HepG2 (cell line): ENCODE data around the gene HECTD1. TPM values are rescaled to one million over a fixed set of nuclear protein-coding genes. Genes with fewer than 3 reads are reported as not detected.

Experiments
- ATAC-seq: fragments of 200-7000 bp; cut with Tn5 transposase; 3 replicates; pipeline ENCODE4 v1.9.1; 2020; ENCODE audit warnings: mild to moderate bottlenecking, moderate library complexity
- BruUV-seq: library from RNA; stranded (reverse); fragments of 400-500 nt; replicated peaks from 2 replicates; lab custom pipeline; 2021; lab: Mats Ljungman, UMichigan
- CTCF ChIA-PET: fragments of 300-600 bp; formaldehyde crosslinking; extraction: SDS; loops from one replicate; lab custom pipeline; 2021; ENCODE audit warnings: low total read pairs, inconsistent platforms, low intra/inter-chr PET ratio; lab: Yijun Ruan, JAX
- POLR2A ChIA-PET: fragments of 350-600 bp; sonication (Branson Sonifier 250); formaldehyde crosslinking; loops from one replicate; lab custom pipeline; 2020; ENCODE audit warnings: antibody characterized with exemption, inconsistent platforms; lab: Yijun Ruan, JAX
- DNase-seq: peaks from one replicate; pipeline ENCODE4 v3.0.0-alpha.2; 2015; ENCODE audit warnings: low spot score
- FAIRE-seq: peaks from 3 replicates; lab custom pipeline; 2011; peaks lifted over from hg19 to GRCh38; lab: Jason Lieb, UNC
- H2AFZ ChIP-seq: one replicate; pipeline ENCODE4 v1.6.1; 2011; ENCODE audit warnings: low read length, inconsistent platforms
- H3K27ac ChIP-seq: fragments of 300-600 bp; 3 replicates; pipeline ENCODE4 v1.8.0; 2011; ENCODE audit warnings: mixed run types, mild to moderate bottlenecking, mixed read lengths, low read length, inconsistent platforms; ENCODE audit not compliant: insufficient read depth; ENCODE audit errors: extremely low read length
- H3K27me3 ChIP-seq, 2 experiments: fragments of 200-600 bp in 1 of 2; 2 replicates in 1 of 2; 3 replicates in 1 of 2; pipeline versions ENCODE4 v1.6.0 to v1.8.0; 2011; ENCODE audit warnings: low read length in 2 of 2, mild to moderate bottlenecking in 2 of 2, moderate library complexity in 2 of 2, inconsistent platforms in 1 of 2; ENCODE audit not compliant: insufficient read depth in 2 of 2, control insufficient read depth in 1 of 2
- H3K36me3 ChIP-seq, 2 experiments: fragments of 200-600 bp in 1 of 2; replicated peaks in 1 of 2; 2 replicates in 1 of 2; 3 replicates in 1 of 2; pipeline versions ENCODE4 v1.5.1 to v1.8.0; 2011; ENCODE audit warnings: low read length in 2 of 2, inconsistent platforms in 1 of 2; ENCODE audit not compliant: insufficient read depth in 2 of 2, control insufficient read depth in 1 of 2
- H3K4me1 ChIP-seq: 2 replicates; pipeline ENCODE4 v1.5.1; 2012; ENCODE audit warnings: low read length, inconsistent platforms; ENCODE audit not compliant: insufficient read depth
- H3K4me2 ChIP-seq: 2 replicates; pipeline ENCODE4 v1.6.0; 2011; ENCODE audit warnings: low read depth, low read length, inconsistent platforms
- H3K4me3 ChIP-seq, 3 experiments: fragments of 200-600 bp in 1 of 3; sonication (generic), shearing (Covaris generic) in 1 of 3; replicated peaks in 1 of 3; 2 replicates each; pipeline ENCODE4 v1.5.1; 2011 to 2016; ENCODE audit warnings: low read length in 3 of 3, inconsistent platforms in 2 of 3, low read depth in 2 of 3, mild to moderate bottlenecking in 2 of 3, control low read depth in 1 of 3, mixed read lengths in 1 of 3; ENCODE audit not compliant: insufficient read depth in 1 of 3
- H3K79me2 ChIP-seq: one replicate; pipeline ENCODE4 v1.6.1; 2011; ENCODE audit warnings: low read length, inconsistent platforms; ENCODE audit not compliant: insufficient read depth
- H3K9ac ChIP-seq: 2 replicates; pipeline ENCODE4 v1.6.0; 2011; ENCODE audit warnings: mild to moderate bottlenecking, low read depth, low read length, inconsistent platforms; ENCODE audit not compliant: insufficient read depth
- H3K9me3 ChIP-seq: 2 replicates; pipeline ENCODE4 v1.5.1; 2012; ENCODE audit warnings: mild to moderate bottlenecking, low read length
- H4K20me1 ChIP-seq: 2 replicates; pipeline ENCODE4 v1.6.0; 2011; ENCODE audit warnings: inconsistent platforms, mild to moderate bottlenecking, low read length, moderate library complexity; ENCODE audit not compliant: insufficient read depth
- FOXJ3 ChIP-seq: sonication (generic); formaldehyde crosslinking; IDR thresholded peaks from 2 replicates; pipeline ENCODE4 v1.4.0; 2020; ENCODE audit warnings: missing genetic modification reagents, mild to moderate bottlenecking, borderline replicate concordance
- HDAC1 ChIP-seq: sonication (generic); formaldehyde crosslinking; IDR thresholded peaks from 2 replicates; pipeline ENCODE4 v1.5.1; 2020; ENCODE audit warnings: mild to moderate bottlenecking, missing genetic modification reagents
- PTBP1 ChIP-seq: fragments of 200-400 bp; formaldehyde crosslinking; IDR thresholded peaks from 2 replicates; pipeline ENCODE4 v1.6.1; 2018; ENCODE audit warnings: low read length, low read depth; ENCODE audit not compliant: poor library complexity, severe bottlenecking
- RBM22 ChIP-seq: fragments of 200-400 bp; formaldehyde crosslinking; optimal IDR thresholded peaks from 2 replicates; pipeline ENCODE3; 2017; ENCODE audit warnings: mild to moderate bottlenecking, low read length, moderate library complexity
- RXRB ChIP-seq: IDR thresholded peaks from 2 replicates; pipeline ENCODE4 v1.6.1; 2016; ENCODE audit warnings: borderline replicate concordance, missing genetic modification reagents, missing compliant biosample characterization
- ZNF136 ChIP-seq: sonication (generic); formaldehyde crosslinking; IDR thresholded peaks from 2 replicates; pipeline ENCODE4 v1.8.1; 2022; ENCODE audit warnings: low read depth, mild to moderate bottlenecking, moderate library complexity, missing genetic modification reagents
- ZNF260 ChIP-seq: sonication (generic); formaldehyde crosslinking; IDR thresholded peaks from 2 replicates; pipeline ENCODE4 v1.4.0; 2020; ENCODE audit warnings: missing genetic modification reagents, low read depth, mild to moderate bottlenecking, borderline replicate concordance
- ZNF749 ChIP-seq: sonication (generic); formaldehyde crosslinking; IDR thresholded peaks from 2 replicates; pipeline ENCODE4 v1.8.0; 2022; ENCODE audit warnings: mild to moderate bottlenecking, missing genetic modification reagents, moderate library complexity, borderline replicate concordance
- in situ Hi-C: cut with HindIII; loops from 2 replicates; pipeline ENCODE4 v1.10.0; 2017; ENCODE audit warnings: low pct_unique_long_range_greater_than_20kb; ENCODE audit not compliant: extremely low pct_ligation_motif_present
- intact Hi-C: fragments of 100-400 bp; cut with micrococcal nuclease; formaldehyde crosslinking; loops from one replicate; pipeline ENCODE4 v1.10.0; 2022; ENCODE audit not compliant: unreplicated experiment
- polyA plus RNA-seq, 8 experiments: library from polyadenylated mRNA; depleted of rRNA in 3 of 8; stranded (reverse) in 7 of 8; unstranded in 1 of 8; fragments of >200 nt; fragmentation: Illumina TruSeq in 4 of 8; extraction: Trizol in 4 of 8; gene quantifications; 2 replicates each; pipeline versions ENCODE4 v1.2.1 to v1.2.3, GENCODE V29; 2011 to 2016; ENCODE audit warnings: low read depth in 4 of 8, missing spikeins in 1 of 8, mixed read lengths in 1 of 8; ENCODE audit not compliant: insufficient read depth in 1 of 8
- total RNA-seq, 5 experiments: library from RNA; depleted of rRNA; stranded (reverse); fragments of >200 nt; fragmentation: Illumina TruSeq; extraction: Trizol; gene quantifications; 2 replicates each; pipeline ENCODE4 v1.2.3, GENCODE V29; 2016; ENCODE audit warnings: low read depth in 1 of 5
- TF ChIP-seq, protein P1 (sequence below), 2 experiments: sonication (generic) in 1 of 2; formaldehyde crosslinking in 1 of 2; IDR thresholded peaks; 2 replicates each; pipeline versions ENCODE4 v1.5.1 to v1.6.1; 2011 to 2020; ENCODE audit warnings: borderline replicate concordance in 1 of 2, low read depth in 1 of 2, low read length in 1 of 2, mild to moderate bottlenecking in 1 of 2, missing genetic modification reagents in 1 of 2, moderate library complexity in 1 of 2
- TF ChIP-seq, protein P2 (sequence below): sonication (generic); formaldehyde crosslinking; IDR thresholded peaks from 2 replicates; pipeline ENCODE4 v1.4.0; 2020; ENCODE audit warnings: mild to moderate bottlenecking, missing genetic modification reagents
- TF ChIP-seq, protein P3 (sequence below): sonication (generic); formaldehyde crosslinking; IDR thresholded peaks from 2 replicates; pipeline ENCODE4 v1.9.0; 2022; ENCODE audit warnings: low read depth, missing genetic modification reagents
- TF ChIP-seq, protein P4 (sequence below): IDR thresholded peaks from 2 replicates; pipeline ENCODE4 v1.6.1; 2016; ENCODE audit warnings: missing genetic modification reagents, missing compliant biosample characterization

HECTD1 gene
- total and polyA plus RNA-seq, 2 of the 13 experiments (the other 11 are each of a cell fraction or from before 2014, with no cell fraction given), result 312 to 560 TPM

DNA sequence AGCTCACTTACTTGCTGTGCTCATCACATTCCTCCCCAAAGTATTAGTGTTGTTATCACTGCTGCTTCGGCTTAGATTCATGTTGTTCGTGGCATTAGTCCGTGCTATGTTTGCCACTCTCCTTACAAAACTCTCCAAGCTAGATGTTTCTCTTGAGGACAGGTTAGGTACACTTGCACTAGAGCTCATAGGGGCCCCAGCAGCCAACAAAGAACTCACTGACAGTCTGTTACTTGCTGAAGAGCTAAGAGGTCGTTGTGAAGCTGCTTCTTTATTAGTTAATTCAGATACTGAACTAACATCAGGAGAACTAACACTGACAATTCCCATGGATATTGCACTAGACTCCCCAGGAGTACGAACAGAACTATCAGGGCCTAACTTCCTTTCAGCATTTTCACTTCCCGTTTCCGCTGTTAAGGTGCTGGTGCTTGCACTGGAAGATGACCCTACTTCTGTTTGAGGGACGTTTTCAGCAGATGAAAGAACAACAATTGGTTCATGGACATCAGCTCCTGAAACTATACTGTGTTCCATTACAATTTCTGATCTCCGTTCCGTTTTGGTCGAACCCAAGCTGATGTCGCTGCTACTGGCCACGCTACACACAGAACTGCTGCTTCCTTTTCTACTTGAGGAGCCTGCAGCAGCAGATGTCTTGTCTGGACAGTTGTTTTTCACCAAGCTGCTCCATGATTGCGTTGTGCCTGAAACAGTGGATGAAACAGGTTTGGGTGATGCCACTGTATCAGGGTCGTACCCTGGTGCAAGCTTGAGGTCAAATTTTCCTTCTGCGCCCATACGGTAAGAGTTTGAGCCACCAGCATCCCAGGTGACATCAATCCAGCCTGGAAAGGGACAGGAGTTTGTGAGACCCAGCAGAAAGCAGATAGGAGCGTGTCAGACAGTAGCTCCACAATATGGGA lies 78.7 kb downstream of the HECTD1 start (continued):
- TF ChIP-seq, protein P1, sequence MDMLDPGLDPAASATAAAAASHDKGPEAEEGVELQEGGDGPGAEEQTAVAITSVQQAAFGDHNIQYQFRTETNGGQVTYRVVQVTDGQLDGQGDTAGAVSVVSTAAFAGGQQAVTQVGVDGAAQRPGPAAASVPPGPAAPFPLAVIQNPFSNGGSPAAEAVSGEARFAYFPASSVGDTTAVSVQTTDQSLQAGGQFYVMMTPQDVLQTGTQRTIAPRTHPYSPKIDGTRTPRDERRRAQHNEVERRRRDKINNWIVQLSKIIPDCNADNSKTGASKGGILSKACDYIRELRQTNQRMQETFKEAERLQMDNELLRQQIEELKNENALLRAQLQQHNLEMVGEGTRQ (IDR thresholded peaks at IDR 0.05; ENCODE audit: low read depth, low read length), result 0 out of 2 replicates have a peak, but pooled peaks have one; percentile 1
- TF ChIP-seq, protein P1 (CRISPR knock-in tag; IDR thresholded peaks at IDR 0.05; ENCODE audit: borderline replicate concordance), result no peak

DNA sequence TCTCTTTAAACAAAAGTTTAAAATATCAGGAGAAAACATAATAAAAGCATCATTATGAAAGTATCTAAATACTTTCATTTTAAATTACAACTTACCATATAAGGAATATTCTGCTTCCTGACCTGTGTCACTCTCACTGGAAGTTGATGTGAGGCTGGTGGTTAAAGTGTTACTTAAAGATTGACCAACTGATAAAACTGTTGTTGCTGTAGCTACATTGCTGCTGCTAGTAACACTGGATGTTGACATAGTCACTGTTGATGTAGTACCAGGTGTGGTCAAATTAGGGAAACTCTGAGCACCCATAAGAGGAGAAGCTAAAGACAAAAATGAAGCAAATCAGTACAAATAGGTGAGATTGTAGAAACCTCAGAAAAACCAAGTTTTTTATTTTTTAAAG lies 79.9 kb downstream of the HECTD1 start:
- Histone ChIP-seq H4K20me1 (no peaks in the 10 kb centered on the region), H3K27ac (peak overlapping the region; percentile 28), H3K9me3 (no peaks in the 10 kb centered on the region), H3K79me2 (no peaks in the 10 kb centered on the region), H3K9ac (no peak overlapping the region), H3K4me2 (no peak overlapping the region), H3K36me3 (peaks cover 42 to 90% of the 10 kb centered on the region in 2 experiments), H3K27me3 (no peaks in the 10 kb centered on the region), H3K4me3 (no peak overlapping the region), H3K4me1 (peaks cover 16% of the 10 kb centered on the region), H2AFZ (no peak overlapping the region)
- BruUV-seq, result no TSS peak
- ChIA-PET CTCF (no interaction called here), POLR2A (interaction anchor here (1.4 to 1.6 kb wide), 2 partner anchors 23 to 38 kb away, joined by 4 to 5 read pairs; no protein-coding TSS in a partner anchor)
- ATAC-seq (peak; percentile 83), FAIRE-seq (no peak), DNase-seq (peak; percentile 55)
- in situ Hi-C loops, result no loop called here
- intact Hi-C loops, result no loop called here
- TF ChIP-seq, protein P1 (IDR thresholded peaks at IDR 0.05; ENCODE audit: low read depth, low read length), result no peak
- TF ChIP-seq, protein P1 (CRISPR knock-in tag; IDR thresholded peaks at IDR 0.05; ENCODE audit: borderline replicate concordance), result peak; percentile 64; the same call in 1 of the 2 replicates
- TF ChIP-seq FOXJ3 (CRISPR knock-in tag) (peak; percentile 82), ZNF136 (CRISPR knock-in tag) (no peak), ZNF260 (no peak), ZNF749 (CRISPR knock-in tag) (no peak), PTBP1 (no peak), RXRB (peak; percentile 60; the same call in 1 of the 2 replicates), HDAC1 (CRISPR knock-in tag) (no peak), RBM22 (peak; percentile 90)
- TF ChIP-seq, protein P2, sequence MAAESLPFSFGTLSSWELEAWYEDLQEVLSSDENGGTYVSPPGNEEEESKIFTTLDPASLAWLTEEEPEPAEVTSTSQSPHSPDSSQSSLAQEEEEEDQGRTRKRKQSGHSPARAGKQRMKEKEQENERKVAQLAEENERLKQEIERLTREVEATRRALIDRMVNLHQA (CRISPR knock-in tag), result no peak
- TF ChIP-seq, protein P3, sequence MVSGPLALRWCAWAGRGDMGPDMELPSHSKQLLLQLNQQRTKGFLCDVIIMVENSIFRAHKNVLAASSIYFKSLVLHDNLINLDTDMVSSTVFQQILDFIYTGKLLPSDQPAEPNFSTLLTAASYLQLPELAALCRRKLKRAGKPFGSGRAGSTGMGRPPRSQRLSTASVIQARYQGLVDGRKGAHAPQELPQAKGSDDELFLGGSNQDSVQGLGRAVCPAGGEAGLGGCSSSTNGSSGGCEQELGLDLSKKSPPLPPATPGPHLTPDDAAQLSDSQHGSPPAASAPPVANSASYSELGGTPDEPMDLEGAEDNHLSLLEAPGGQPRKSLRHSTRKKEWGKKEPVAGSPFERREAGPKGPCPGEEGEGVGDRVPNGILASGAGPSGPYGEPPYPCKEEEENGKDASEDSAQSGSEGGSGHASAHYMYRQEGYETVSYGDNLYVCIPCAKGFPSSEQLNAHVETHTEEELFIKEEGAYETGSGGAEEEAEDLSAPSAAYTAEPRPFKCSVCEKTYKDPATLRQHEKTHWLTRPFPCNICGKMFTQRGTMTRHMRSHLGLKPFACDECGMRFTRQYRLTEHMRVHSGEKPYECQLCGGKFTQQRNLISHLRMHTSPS (CRISPR knock-in tag), result no peak
- TF ChIP-seq, protein P4, sequence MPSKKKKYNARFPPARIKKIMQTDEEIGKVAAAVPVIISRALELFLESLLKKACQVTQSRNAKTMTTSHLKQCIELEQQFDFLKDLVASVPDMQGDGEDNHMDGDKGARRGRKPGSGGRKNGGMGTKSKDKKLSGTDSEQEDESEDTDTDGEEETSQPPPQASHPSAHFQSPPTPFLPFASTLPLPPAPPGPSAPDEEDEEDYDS, result peak; percentile 60; the same call in 1 of the 2 replicates
